Measurements from ENCODE around the gene PCK1.

The PCK1 gene

GRCh38 chr20:57525328-57526086 is 35.4 kb upstream of the PCK1 start:
- no peaks in the 10 kb centered on the region for H3K36me3 ChIP-seq (ENCODE audit: control insufficient read depth in 2 of 2, insufficient read depth in 2 of 2, low read length in 2 of 2)
- H3K27ac ChIP-seq (ENCODE audit: low read depth in 2 of 2, low read length in 2 of 2), result no peak overlapping the region
- H3K4me3 ChIP-seq (ENCODE audit: low read length in 2 of 2), result no peak overlapping the region
- H3K9ac ChIP-seq (ENCODE audit: low read depth in 1 of 2, low read length in 2 of 2), result no peak overlapping the region
- no peaks in the 10 kb centered on the region for H3K9me3 ChIP-seq (ENCODE audit: control insufficient read depth in 2 of 2, low read length in 2 of 2)
- H3K27me3 ChIP-seq (ENCODE audit: control insufficient read depth in 2 of 2, insufficient read depth in 2 of 2, low read length in 2 of 2), result no peaks in the 10 kb centered on the region
- peaks cover 8 to 24% of the 10 kb centered on the region in 2 donors for H3K4me1 ChIP-seq (ENCODE audit: control insufficient read depth in 2 of 2, insufficient read depth in 2 of 2, low read length in 2 of 2)

- H3K4me3 ChIP-seq (ENCODE audit: low read length in 2 of 2), result no peak overlapping the region
- H3K9ac ChIP-seq (ENCODE audit: low read depth in 1 of 2, low read length in 2 of 2), result no peak overlapping the region
- H3K36me3 ChIP-seq (ENCODE audit: control insufficient read depth in 2 of 2, insufficient read depth in 2 of 2, low read length in 2 of 2), result no peaks in the 10 kb centered on the region
- H3K27me3 ChIP-seq (ENCODE audit: control insufficient read depth in 2 of 2, insufficient read depth in 2 of 2, low read length in 2 of 2), result no peaks in the 10 kb centered on the region
- no peaks in the 10 kb centered on the region for H3K9me3 ChIP-seq (ENCODE audit: control insufficient read depth in 2 of 2, low read length in 2 of 2)
- peaks cover 8 to 30% of the 10 kb centered on the region in 2 donors for H3K4me1 ChIP-seq (ENCODE audit: control insufficient read depth in 2 of 2, insufficient read depth in 2 of 2, low read length in 2 of 2)
- H3K27ac ChIP-seq (ENCODE audit: low read depth in 2 of 2, low read length in 2 of 2), result no peak overlapping the region
Observed at GRCh38 chr20:57526087-57526884, 34.6 kb upstream of the PCK1 start.

GRCh38 chr20:57526885-57527460 is 33.9 kb upstream of the PCK1 start:
- peaks cover 12 to 35% of the 10 kb centered on the region in 2 donors for H3K4me1 ChIP-seq (ENCODE audit: control insufficient read depth in 2 of 2, insufficient read depth in 2 of 2, low read length in 2 of 2)
- H3K27ac ChIP-seq (ENCODE audit: low read depth in 2 of 2, low read length in 2 of 2), result no peak overlapping the region
- no peaks in the 10 kb centered on the region for H3K27me3 ChIP-seq (ENCODE audit: control insufficient read depth in 2 of 2, insufficient read depth in 2 of 2, low read length in 2 of 2)

GRCh38 chr20:57527728-57528127 is 33.2 kb upstream of the PCK1 start:
- Histone ChIP-seq H3K9me3 (ENCODE audit: control insufficient read depth in 2 of 2, low read length in 2 of 2) (no peaks in the 10 kb centered on the region), H3K4me3 (ENCODE audit: low read length in 2 of 2) (no peak overlapping the region), H3K36me3 (ENCODE audit: control insufficient read depth in 2 of 2, insufficient read depth in 2 of 2, low read length in 2 of 2) (no peaks in the 10 kb centered on the region), H3K4me1 (ENCODE audit: control insufficient read depth in 2 of 2, insufficient read depth in 2 of 2, low read length in 2 of 2) (peaks cover 18 to 35% of the 10 kb centered on the region in 2 donors), H3K27ac (ENCODE audit: low read depth in 2 of 2, low read length in 2 of 2) (no peak overlapping the region), H3K27me3 (ENCODE audit: control insufficient read depth in 2 of 2, insufficient read depth in 2 of 2, low read length in 2 of 2) (no peaks in the 10 kb centered on the region), H3K9ac (ENCODE audit: low read depth in 1 of 2, low read length in 2 of 2) (no peak overlapping the region)

More at GRCh38 chr20:57526885-57527460, 33.9 kb upstream of the PCK1 start:
- H3K36me3 ChIP-seq (ENCODE audit: control insufficient read depth in 2 of 2, insufficient read depth in 2 of 2, low read length in 2 of 2), result no peaks in the 10 kb centered on the region
- no peak overlapping the region for H3K9ac ChIP-seq (ENCODE audit: low read depth in 1 of 2, low read length in 2 of 2)
- no peak overlapping the region for H3K4me3 ChIP-seq (ENCODE audit: low read length in 2 of 2)
- H3K9me3 ChIP-seq (ENCODE audit: control insufficient read depth in 2 of 2, low read length in 2 of 2), result no peaks in the 10 kb centered on the region

GRCh38 chr20:57528148-57528547 is 32.8 kb upstream of the PCK1 start:
- peaks cover 22 to 39% of the 10 kb centered on the region in 2 donors for H3K4me1 ChIP-seq (ENCODE audit: control insufficient read depth in 2 of 2, insufficient read depth in 2 of 2, low read length in 2 of 2)
- no peak overlapping the region for H3K4me3 ChIP-seq (ENCODE audit: low read length in 2 of 2)
- no peaks in the 10 kb centered on the region for H3K36me3 ChIP-seq (ENCODE audit: control insufficient read depth in 2 of 2, insufficient read depth in 2 of 2, low read length in 2 of 2)
- H3K27me3 ChIP-seq (ENCODE audit: control insufficient read depth in 2 of 2, insufficient read depth in 2 of 2, low read length in 2 of 2), result no peaks in the 10 kb centered on the region
- no peak overlapping the region for H3K9ac ChIP-seq (ENCODE audit: low read depth in 1 of 2, low read length in 2 of 2)
- H3K27ac ChIP-seq (ENCODE audit: low read depth in 2 of 2, low read length in 2 of 2), result no peak overlapping the region
- H3K9me3 ChIP-seq (ENCODE audit: control insufficient read depth in 2 of 2, low read length in 2 of 2), result no peaks in the 10 kb centered on the region

- Histone ChIP-seq H3K9ac (ENCODE audit: low read depth in 1 of 2, low read length in 2 of 2) (no peak overlapping the region), H3K9me3 (ENCODE audit: control insufficient read depth in 2 of 2, low read length in 2 of 2) (no peaks in the 10 kb centered on the region), H3K4me1 (ENCODE audit: control insufficient read depth in 2 of 2, insufficient read depth in 2 of 2, low read length in 2 of 2) (peaks cover 31 to 50% of the 10 kb centered on the region in 2 donors), H3K27me3 (ENCODE audit: control insufficient read depth in 2 of 2, insufficient read depth in 2 of 2, low read length in 2 of 2) (no peaks in the 10 kb centered on the region), H3K36me3 (ENCODE audit: control insufficient read depth in 2 of 2, insufficient read depth in 2 of 2, low read length in 2 of 2) (no peaks in the 10 kb centered on the region), H3K27ac (ENCODE audit: low read depth in 2 of 2, low read length in 2 of 2) (no peak overlapping the region), H3K4me3 (ENCODE audit: low read length in 2 of 2) (no peak overlapping the region)
Observed at GRCh38 chr20:57529160-57529585, 31.7 kb upstream of the PCK1 start.

- peak overlapping the region; percentile 9 to 44 for H3K9ac ChIP-seq (ENCODE audit: low read depth in 1 of 2, low read length in 2 of 2)
- H3K27ac ChIP-seq (ENCODE audit: low read depth in 2 of 2, low read length in 2 of 2), result peak overlapping the region; percentile 72 to 74
- no peaks in the 10 kb centered on the region for H3K36me3 ChIP-seq (ENCODE audit: control insufficient read depth in 2 of 2, insufficient read depth in 2 of 2, low read length in 2 of 2)
- no peaks in the 10 kb centered on the region for H3K27me3 ChIP-seq (ENCODE audit: control insufficient read depth in 2 of 2, insufficient read depth in 2 of 2, low read length in 2 of 2)
- H3K4me3 ChIP-seq (ENCODE audit: low read length in 2 of 2), result no peak overlapping the region
- no peaks in the 10 kb centered on the region for H3K9me3 ChIP-seq (ENCODE audit: control insufficient read depth in 2 of 2, low read length in 2 of 2)
- peaks cover 31 to 56% of the 10 kb centered on the region in 2 donors for H3K4me1 ChIP-seq (ENCODE audit: control insufficient read depth in 2 of 2, insufficient read depth in 2 of 2, low read length in 2 of 2)
Observed at GRCh38 chr20:57529810-57530209, 31.1 kb upstream of the PCK1 start.

GRCh38 chr20:57530327-57530981 is 30.5 kb upstream of the PCK1 start:
- peaks cover 34 to 60% of the 10 kb centered on the region in 2 donors for H3K4me1 ChIP-seq (ENCODE audit: control insufficient read depth in 2 of 2, insufficient read depth in 2 of 2, low read length in 2 of 2)
- no peak overlapping the region for H3K4me3 ChIP-seq (ENCODE audit: low read length in 2 of 2)
- H3K9me3 ChIP-seq (ENCODE audit: control insufficient read depth in 2 of 2, low read length in 2 of 2), result no peaks in the 10 kb centered on the region
- H3K9ac ChIP-seq (ENCODE audit: low read depth in 1 of 2, low read length in 2 of 2), result peak overlapping the region; percentile 9 to 44
- no peaks in the 10 kb centered on the region for H3K27me3 ChIP-seq (ENCODE audit: control insufficient read depth in 2 of 2, insufficient read depth in 2 of 2, low read length in 2 of 2)
- peak overlapping the region; percentile 72 to 74 for H3K27ac ChIP-seq (ENCODE audit: low read depth in 2 of 2, low read length in 2 of 2)
- no peaks in the 10 kb centered on the region for H3K36me3 ChIP-seq (ENCODE audit: control insufficient read depth in 2 of 2, insufficient read depth in 2 of 2, low read length in 2 of 2)

- Histone ChIP-seq H3K27ac (ENCODE audit: low read depth in 2 of 2, low read length in 2 of 2) (peak overlapping the region; percentile 89 to 91), H3K27me3 (ENCODE audit: control insufficient read depth in 2 of 2, insufficient read depth in 2 of 2, low read length in 2 of 2) (no peaks in the 10 kb centered on the region), H3K4me3 (ENCODE audit: low read length in 2 of 2) (peak overlapping the region; percentile 34 to 45), H3K9me3 (ENCODE audit: control insufficient read depth in 2 of 2, low read length in 2 of 2) (no peaks in the 10 kb centered on the region), H3K9ac (ENCODE audit: low read depth in 1 of 2, low read length in 2 of 2) (peak overlapping the region in 1 of 2 donors; percentile 46), H3K4me1 (ENCODE audit: control insufficient read depth in 2 of 2, insufficient read depth in 2 of 2, low read length in 2 of 2) (peaks cover 42 to 69% of the 10 kb centered on the region in 2 donors), H3K36me3 (ENCODE audit: control insufficient read depth in 2 of 2, insufficient read depth in 2 of 2, low read length in 2 of 2) (no peaks in the 10 kb centered on the region)
Observed at GRCh38 chr20:57532104-57532503, 28.8 kb upstream of the PCK1 start.

Data from mucosa of rectum (tissue), 2 donors.